Superior temporal gyrus (tissue), 1 donor: ENCODE data around the gene TBC1D16.

Experiments
- DNase-seq: peaks from one replicate; pipeline ENCODE4 v3.0.0-alpha.2; 2016; ENCODE audit errors: extremely low spot score

The TBC1D16 gene

DNA sequence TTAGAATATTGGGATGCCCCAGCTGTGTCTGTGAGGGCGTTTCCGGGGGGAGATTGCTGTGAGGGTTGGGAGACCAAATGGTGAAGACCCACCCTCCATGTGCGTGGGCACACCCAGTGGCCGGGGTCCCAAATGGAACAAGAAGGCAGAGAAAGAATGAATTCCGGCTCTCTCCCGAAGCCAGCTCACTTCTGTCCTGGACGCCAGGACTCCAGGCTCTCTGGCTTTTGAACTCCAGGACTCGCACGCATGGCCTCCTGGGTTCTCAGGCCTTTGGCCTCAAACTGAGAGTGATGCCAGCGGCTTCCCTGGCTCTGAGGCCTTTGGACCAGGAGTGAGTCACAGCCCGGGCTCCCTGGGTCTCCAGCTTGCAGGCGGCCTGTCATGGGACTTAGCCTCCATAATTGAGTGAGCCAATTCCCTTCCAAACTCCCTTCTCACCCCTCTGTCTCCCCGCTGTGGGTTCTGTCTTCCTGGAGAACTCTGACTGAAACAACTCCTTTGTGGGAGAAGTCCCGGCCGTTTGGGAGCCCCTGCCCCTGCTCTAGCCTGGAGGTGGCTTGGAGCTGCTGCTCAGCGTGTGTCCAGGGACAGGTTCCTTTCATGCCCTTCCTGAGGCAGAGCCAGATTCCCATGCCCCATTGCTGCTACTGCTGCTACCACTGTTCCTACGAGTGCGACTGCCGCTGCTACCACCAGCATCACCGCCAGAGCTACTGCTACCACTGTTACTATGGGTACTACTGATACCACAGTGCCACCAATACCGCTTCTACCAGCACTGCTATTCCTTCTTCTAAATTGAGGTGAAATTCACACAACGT is 146.6 kb downstream of the TBC1D16 start:
- no peak for DNase-seq

DNA sequence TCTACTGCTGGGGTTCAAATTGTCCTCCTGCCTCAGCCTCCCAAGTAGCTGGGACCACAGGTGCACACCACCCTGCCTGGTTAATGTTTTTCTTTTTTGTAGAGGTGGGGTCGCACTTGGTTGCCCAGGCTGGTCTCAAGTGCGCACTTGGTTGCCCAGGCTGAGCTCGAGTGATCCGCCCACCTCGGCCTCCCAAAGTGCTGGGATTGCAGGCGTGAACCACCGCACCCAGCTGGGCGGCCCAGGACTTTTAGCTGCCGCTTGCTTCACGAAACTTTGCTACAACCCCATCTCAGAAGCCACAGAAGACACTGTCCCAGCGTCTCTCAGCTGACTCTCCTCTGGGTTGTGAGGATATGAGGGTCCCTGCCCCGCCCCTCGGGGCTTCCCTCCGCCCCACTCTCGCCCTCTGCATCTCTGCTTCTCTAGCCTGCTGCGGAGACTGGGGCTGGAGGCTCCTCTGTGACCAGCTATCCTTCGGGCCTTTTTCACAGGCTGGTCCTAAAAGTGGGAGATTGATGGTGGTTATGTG is 147.6 kb downstream of the TBC1D16 start:
- no peak for DNase-seq

- no peak for DNase-seq
These were observed 148.2 kb downstream of the TBC1D16 start for GRCh38 chr17:79887451-79887991.

DNA sequence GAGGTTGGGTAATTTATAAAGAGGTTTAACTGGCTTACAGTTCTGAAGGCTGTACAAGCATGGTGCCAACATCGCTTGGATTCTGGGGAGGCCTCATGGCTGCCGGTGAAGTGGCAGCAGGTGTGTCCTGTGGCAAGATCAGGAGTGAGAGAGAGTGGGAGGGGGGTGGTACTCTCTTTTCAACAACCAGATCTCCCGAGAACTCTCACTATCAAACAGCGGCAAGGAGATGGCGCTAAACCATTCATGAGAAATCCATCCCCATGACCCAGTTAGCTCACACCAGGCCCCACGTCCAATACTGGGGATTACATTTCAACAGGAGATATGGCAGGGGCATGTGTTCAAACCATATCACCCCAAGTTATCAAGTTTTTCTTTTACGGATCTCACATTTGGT is 152.5 kb downstream of the TBC1D16 start:
- no peak for DNase-seq
